Measurements from ENCODE around the gene CCDC50. TPM values are rescaled to one million over a fixed set of nuclear protein-coding genes. Genes with fewer than 3 reads are reported as not detected.

Gene CCDC50
- total RNA-seq, 2 experiments from 2014 or later: 31.4 to 43.9 TPM

GRCh38 chr3:191339316-191339917, 10.2 kb downstream of the CCDC50 start:
- intact Hi-C loops (cut with micrococcal nuclease; ENCODE audit: unreplicated experiment): no loop called here

GRCh38 chr3:191340351-191340750, 11.2 kb downstream of the CCDC50 start:
- Histone ChIP-seq H3K79me2 (ENCODE audit: insufficient read depth, low read depth, low read length) (peaks cover 87% of the 10 kb centered on the region; the same call in 1 of the 2 replicates), H3K4me1 (ENCODE audit: insufficient read depth, low read length, poor library complexity, severe bottlenecking) (peaks cover 23% of the 10 kb centered on the region), H3K9me3 (ENCODE audit: low read length) (no peaks in the 10 kb centered on the region), H3K9me2 (ENCODE audit: insufficient read depth, low read length) (no peaks in the 10 kb centered on the region), H3K36me3 (ENCODE audit: insufficient read depth, low read length) (no peaks in the 10 kb centered on the region), H3K4me3 (ENCODE audit: low read depth, low read length, poor library complexity, severe bottlenecking) (no peak overlapping the region), H4K20me1 (ENCODE audit: insufficient read depth, low read length) (peaks cover 26% of the 10 kb centered on the region; the same call in 1 of the 2 replicates), H3K27ac (ENCODE audit: low read depth, low read length, poor library complexity, severe bottlenecking) (no peak overlapping the region), H3K4me2 (ENCODE audit: low read length) (no peak overlapping the region), H2AFZ (ENCODE audit: low read length) (no peak overlapping the region)
- BruUV-seq (replicated peaks): no TSS peak
- no peak for TF ChIP-seq CTCF (conservative IDR thresholded peaks at IDR 0.05; ENCODE audit: low read length)
- ChIA-PET POLR2A (interaction anchor here (0.6 to 3.1 kb wide), 7 partner anchors 14 to 627 kb away, joined by 3 to 23 read pairs (median 3); no protein-coding TSS in a partner anchor), CTCF (ENCODE audit: unreplicated experiment) (no interaction called here)
- intact Hi-C loops (cut with micrococcal nuclease; ENCODE audit: unreplicated experiment): no loop called here
- DNase-seq (ENCODE audit: low spot score): no peak

More at GRCh38 chr3:191339316-191339917, 10.2 kb downstream of the CCDC50 start:
- H3K4me2 ChIP-seq (ENCODE audit: low read length): no peak overlapping the region
- no peak overlapping the region for H2AFZ ChIP-seq (ENCODE audit: low read length)
- H3K9me2 ChIP-seq (ENCODE audit: insufficient read depth, low read length): no peaks in the 10 kb centered on the region
- ChIA-PET POLR2A (interaction anchor here (0.6 to 3.1 kb wide), 6 partner anchors 12 to 873 kb away, joined by 3 to 23 read pairs (median 3); no protein-coding TSS in a partner anchor), CTCF (ENCODE audit: unreplicated experiment) (no interaction called here)
- TF ChIP-seq EZH2phosphoT487 (IDR thresholded peaks at IDR 0.05; ENCODE audit: borderline replicate concordance, low read depth, low read length): no peak
- TF ChIP-seq CTCF (conservative IDR thresholded peaks at IDR 0.05; ENCODE audit: low read length): no peak
- H3K9me3 ChIP-seq (ENCODE audit: low read length): no peaks in the 10 kb centered on the region
- H3K4me1 ChIP-seq (ENCODE audit: insufficient read depth, low read length, poor library complexity, severe bottlenecking): peaks cover 26% of the 10 kb centered on the region
- DNase-seq (ENCODE audit: low spot score): no peak
- H3K79me2 ChIP-seq (ENCODE audit: insufficient read depth, low read depth, low read length): peaks cover 88% of the 10 kb centered on the region; the same call in 1 of the 2 replicates
- BruUV-seq (replicated peaks): no TSS peak
- peaks cover 26% of the 10 kb centered on the region; the same call in 1 of the 2 replicates for H4K20me1 ChIP-seq (ENCODE audit: insufficient read depth, low read length)
- H3K27ac ChIP-seq (ENCODE audit: low read depth, low read length, poor library complexity, severe bottlenecking): no peak overlapping the region
- H3K36me3 ChIP-seq (ENCODE audit: insufficient read depth, low read length): no peaks in the 10 kb centered on the region
- H3K4me3 ChIP-seq (ENCODE audit: low read depth, low read length, poor library complexity, severe bottlenecking): no peak overlapping the region

GRCh38 chr3:191340966-191341365, 11.8 kb downstream of the CCDC50 start:
- H3K9me2 ChIP-seq (ENCODE audit: insufficient read depth, low read length): no peaks in the 10 kb centered on the region
- TF ChIP-seq EZH2phosphoT487 (IDR thresholded peaks at IDR 0.05; ENCODE audit: borderline replicate concordance, low read depth, low read length): no peak
- TF ChIP-seq CTCF (conservative IDR thresholded peaks at IDR 0.05; ENCODE audit: low read length): no peak
- intact Hi-C loops (cut with micrococcal nuclease; ENCODE audit: unreplicated experiment): no loop called here
- peaks cover 19% of the 10 kb centered on the region for H3K4me1 ChIP-seq (ENCODE audit: insufficient read depth, low read length, poor library complexity, severe bottlenecking)
- no peak overlapping the region for H3K27ac ChIP-seq (ENCODE audit: low read depth, low read length, poor library complexity, severe bottlenecking)
- peaks cover 87% of the 10 kb centered on the region; the same call in 1 of the 2 replicates for H3K79me2 ChIP-seq (ENCODE audit: insufficient read depth, low read depth, low read length)
- POLR2A ChIA-PET: interaction anchor here (0.7 to 3.1 kb wide), 8 partner anchors 9 to 1534 kb away, joined by 3 to 23 read pairs (median 3); no protein-coding TSS in a partner anchor
- H3K4me2 ChIP-seq (ENCODE audit: low read length): no peak overlapping the region
- no peak for DNase-seq (ENCODE audit: low spot score)
- CTCF ChIA-PET (ENCODE audit: unreplicated experiment): no interaction called here
- no peak overlapping the region for H2AFZ ChIP-seq (ENCODE audit: low read length)
- no peaks in the 10 kb centered on the region for H3K9me3 ChIP-seq (ENCODE audit: low read length)
- H3K4me3 ChIP-seq (ENCODE audit: low read depth, low read length, poor library complexity, severe bottlenecking): no peak overlapping the region
- H3K36me3 ChIP-seq (ENCODE audit: insufficient read depth, low read length): no peaks in the 10 kb centered on the region
- H4K20me1 ChIP-seq (ENCODE audit: insufficient read depth, low read length): peaks cover 26% of the 10 kb centered on the region; the same call in 1 of the 2 replicates
- BruUV-seq (replicated peaks): no TSS peak
